ENCODE data around the gene PLEK2.
A peak's percentile ranks its signal among the peaks of the same experiment; 100 is the strongest.

Gene PLEK2

GRCh38 chr14:67395876-67396189 lies 16.1 kb downstream of the PLEK2 start:
- DNase-seq = no peak

DNA sequence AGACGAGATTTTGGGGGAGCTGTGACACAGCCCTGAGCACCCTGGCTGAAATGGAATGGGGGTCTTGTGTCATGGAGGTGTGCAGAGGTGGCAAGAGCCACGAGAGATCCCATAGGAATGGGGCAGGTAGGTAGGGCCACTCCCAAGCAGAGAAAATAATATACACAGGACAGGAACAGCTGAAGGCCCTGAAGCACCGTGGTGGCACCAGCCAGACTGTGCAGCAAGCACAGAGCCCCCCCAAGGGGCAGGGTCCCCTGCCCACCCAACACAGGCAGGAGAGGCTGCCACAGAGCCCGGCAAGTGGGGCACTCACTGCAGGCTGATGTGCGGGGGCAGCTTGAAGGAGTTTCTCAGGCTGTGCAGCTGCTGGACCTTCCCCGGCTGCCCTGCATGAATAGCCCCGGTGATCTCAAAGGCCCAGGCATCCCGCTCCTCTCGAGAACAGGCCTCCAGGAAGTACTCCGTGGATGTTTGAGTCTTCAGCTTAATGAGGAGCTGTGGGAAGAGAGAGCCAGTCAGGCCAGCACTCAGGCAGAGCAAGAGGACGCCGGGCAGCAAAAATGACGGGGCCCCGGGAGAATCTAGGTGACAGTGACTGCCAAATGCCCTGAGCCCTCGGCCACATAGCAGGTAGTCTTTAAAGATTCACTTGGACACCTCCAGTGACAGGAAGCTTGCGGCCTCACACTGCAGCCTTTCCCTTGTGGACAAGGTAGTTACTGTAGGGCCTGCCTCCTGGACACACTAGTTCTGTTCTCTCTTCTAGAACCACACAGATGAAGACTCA lies 16.7 kb downstream of the PLEK2 start:
- no peak for DNase-seq

- DNase-seq = no peak
Observed at GRCh38 chr14:67393689-67394088, 18.3 kb downstream of the PLEK2 start.

- DNase-seq = no peak
Observed at GRCh38 chr14:67392800-67393199, 19.2 kb downstream of the PLEK2 start.

GRCh38 chr14:67392123-67392522 lies 19.8 kb downstream of the PLEK2 start:
- no peak for DNase-seq

- DNase-seq = no peak
Observed at GRCh38 chr14:67391268-67391667, 20.7 kb downstream of the PLEK2 start.

- DNase-seq = no peak
Observed at GRCh38 chr14:67389811-67390534, 22.0 kb downstream of the PLEK2 start.

GRCh38 chr14:67389275-67389674 lies 22.7 kb downstream of the PLEK2 start:
- no peak for DNase-seq

DNA sequence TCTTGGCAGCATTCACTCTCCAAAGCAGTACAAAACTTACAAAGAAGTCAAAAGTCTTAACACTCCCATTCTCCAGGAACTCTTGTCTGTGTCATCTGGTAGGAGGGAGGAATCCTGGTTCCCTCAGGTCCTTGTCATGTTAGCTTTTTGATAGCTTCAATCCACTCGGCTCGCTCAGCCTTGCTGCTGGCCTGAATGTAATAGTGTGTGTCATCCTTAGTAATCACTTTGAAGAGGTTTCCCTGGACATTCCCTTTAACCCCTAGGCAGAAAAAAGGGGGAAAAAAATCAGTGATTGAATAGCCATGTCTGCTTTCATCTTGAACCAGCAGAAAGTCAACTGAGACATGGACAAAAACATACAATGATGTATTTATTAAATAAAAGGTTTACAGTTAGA lies 24.8 kb downstream of the PLEK2 start:
- DNase-seq = peak; percentile 21

DNA sequence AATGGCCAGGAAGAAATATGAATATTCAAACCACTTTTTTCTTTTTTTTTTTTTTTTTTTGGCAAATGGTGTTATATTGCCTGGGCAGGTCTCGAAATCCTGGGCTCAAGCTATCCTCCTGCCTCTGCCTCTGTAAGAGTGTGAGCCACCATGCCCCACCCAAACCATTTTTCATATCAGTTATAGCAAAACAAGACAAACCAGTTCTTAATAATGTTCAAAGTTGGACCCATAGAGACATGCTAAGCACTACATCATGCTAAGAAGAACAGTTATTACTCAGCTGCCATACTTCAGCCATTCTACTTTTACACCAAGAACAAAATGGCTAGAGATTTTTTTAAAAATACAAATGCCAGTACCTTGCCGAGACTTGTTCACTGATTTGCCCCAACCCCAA lies 26.3 kb downstream of the PLEK2 start:
- no peak for DNase-seq

GRCh38 chr14:67385120-67385519 lies 26.8 kb downstream of the PLEK2 start:
- DNase-seq = no peak

GRCh38 chr14:67377916-67378315 lies 34.0 kb downstream of the PLEK2 start:
- no peak for DNase-seq

DNA sequence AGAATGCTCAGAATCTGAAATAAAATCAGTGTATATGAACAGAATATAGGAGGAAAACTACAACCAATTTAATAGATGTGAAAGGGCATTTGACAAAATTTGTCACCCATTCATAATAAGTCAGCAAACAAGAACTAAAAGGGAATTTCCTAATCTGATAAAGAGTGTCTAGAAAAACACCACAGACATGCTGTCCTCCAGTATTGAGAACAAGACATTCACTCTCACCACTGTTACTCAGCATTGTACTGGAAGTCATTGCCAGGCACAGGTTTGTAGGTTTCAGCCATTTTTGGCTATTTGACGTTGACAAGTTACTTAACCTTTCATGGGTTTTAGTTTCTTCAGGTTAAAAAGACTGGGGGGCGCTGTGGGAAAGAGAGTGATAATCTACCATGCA lies 38.6 kb downstream of the PLEK2 start:
- no peak for DNase-seq

DNA sequence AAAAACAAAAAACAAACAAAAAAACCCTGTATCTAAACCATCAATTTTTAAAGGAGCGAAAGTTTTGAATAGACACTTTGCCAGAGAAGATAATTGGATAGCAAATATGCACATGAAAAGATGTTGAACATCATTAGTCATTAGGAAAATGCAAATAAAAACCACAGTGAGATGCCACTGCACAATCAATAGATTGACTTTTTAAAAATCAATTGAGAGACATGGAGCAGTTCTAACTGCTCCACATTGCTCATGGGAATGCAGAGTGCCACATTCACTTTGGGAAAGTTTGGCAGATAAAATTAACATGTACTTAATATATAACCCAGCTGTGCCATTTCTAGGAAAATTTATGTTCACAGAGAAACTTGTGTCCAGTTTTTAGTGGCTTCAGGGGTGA lies 39.1 kb downstream of the PLEK2 start:
- no peak for DNase-seq

DNA sequence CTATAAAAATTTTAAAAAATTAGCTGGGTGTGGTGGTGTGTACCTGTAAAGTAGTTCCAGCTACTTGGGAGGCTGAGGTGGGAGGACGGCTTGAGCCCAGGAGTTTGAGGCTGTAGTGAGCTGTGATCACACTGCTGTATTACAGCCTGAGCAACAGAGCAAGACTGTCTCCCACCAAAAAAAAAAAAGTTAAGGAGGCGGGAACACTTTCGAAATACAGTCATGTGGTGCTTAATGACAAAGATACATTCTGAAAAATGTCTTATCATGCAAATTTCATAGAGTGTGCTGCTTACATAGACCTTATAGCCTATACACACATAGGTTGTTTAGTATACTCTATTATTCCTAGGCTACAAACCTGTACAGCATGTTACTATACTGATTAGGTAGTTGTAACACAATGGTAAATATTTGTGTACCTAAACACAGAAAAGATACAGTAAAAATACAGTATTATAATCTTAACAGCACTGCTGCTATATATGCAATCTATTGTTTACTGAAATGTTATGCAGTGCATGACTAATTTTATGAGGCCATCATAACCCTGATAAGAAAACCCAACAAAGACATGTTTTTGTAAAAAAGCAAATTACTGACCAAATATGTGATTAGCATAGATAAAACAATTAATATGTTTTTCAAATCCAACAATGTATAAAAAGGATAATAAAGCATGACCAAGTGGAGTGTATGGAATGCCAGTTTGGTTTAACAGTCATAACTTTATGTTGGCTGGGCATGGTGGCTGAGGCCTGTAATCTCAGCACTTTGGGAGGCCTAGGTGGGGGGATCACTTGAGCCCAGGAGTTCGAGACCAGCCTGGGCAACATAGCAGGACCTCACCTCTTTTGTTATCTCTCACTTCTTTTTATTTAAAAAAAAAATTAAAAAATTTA lies 40.5 kb downstream of the PLEK2 start:
- no peak for DNase-seq

GRCh38 chr14:67370830-67371229 lies 41.1 kb downstream of the PLEK2 start:
- DNase-seq = peak; percentile 46

GRCh38 chr14:67365476-67365875 lies 46.5 kb downstream of the PLEK2 start:
- no peak for DNase-seq

DNA sequence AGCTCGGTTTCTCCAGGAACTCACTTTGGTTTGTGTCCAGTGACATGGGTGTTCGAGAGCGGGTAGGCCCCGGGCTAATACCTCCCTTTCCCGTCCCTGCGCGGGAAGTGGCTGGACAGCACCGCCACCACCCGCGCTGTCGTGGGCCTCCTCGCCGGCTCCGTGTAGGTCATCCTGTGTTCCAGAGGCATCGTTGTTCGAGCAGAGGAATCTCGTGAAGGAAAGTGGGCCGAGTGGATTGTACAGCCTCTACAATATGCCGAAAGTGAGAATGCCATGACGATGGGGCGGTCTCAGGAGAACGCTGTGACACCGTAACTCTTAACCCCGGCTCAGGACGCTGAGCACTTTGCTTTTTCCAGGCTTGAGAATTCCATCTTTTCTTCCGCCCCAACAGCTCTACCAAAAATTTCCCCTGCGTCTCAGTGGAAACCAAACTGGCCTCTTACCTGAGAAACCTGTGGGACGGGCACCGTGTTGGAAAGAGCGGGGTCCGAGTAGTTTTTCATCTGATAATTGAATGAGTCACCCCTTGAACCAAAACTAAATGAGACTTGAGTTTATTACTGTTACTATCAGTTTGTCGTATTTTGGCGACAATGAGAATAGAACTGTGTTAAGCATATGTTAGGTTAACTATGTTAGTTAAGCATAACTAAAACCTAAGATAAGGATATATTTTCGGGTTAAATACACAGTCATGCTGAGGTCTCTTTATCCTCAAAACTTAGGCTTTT lies 51.3 kb downstream of the PLEK2 start:
- no peak for DNase-seq

- peak; percentile 99 for DNase-seq
Observed at GRCh38 chr14:67359775-67360469, 52.0 kb downstream of the PLEK2 start, which contains the start of the genes ATP6V1D and EIF2S1. Gene ATP6V1D (minus strand): TSS chr14:67359804. CDS start chr14:67359698, 106 bp downstream. Gene EIF2S1 (plus strand): TSS chr14:67360328. CDS start chr14:67364768, 4,440 bp downstream.

- DNase-seq = peak; percentile 72
Observed at GRCh38 chr14:67358924-67359774, 52.8 kb downstream of the PLEK2 start.

- DNase-seq = no peak
Observed at GRCh38 chr14:67357969-67358354, 54.0 kb downstream of the PLEK2 start.
